Upper lobe of right lung (tissue), 1 donor: ENCODE measurements around the gene NDEL1. TPM values are rescaled to one million over a fixed set of nuclear protein-coding genes. Genes with fewer than 3 reads are reported as not detected.

Experiments
- ATAC-seq: fragments of 200-7000 bp; cut with Tn5 transposase; one replicate; pipeline ENCODE4 v1.9.1; 2020; ENCODE audit warnings: mild to moderate bottlenecking, moderate library complexity
- DNase-seq: peaks from one replicate; pipeline ENCODE4 v3.0.0-alpha.2; 2020
- H3K27ac ChIP-seq: fragments of 200-600 bp; one replicate; pipeline ENCODE4 v1.8.0; 2022
- H3K27me3 ChIP-seq: fragments of 200-600 bp; one replicate; pipeline ENCODE4 v1.8.0; 2022; ENCODE audit warnings: mild to moderate bottlenecking
- H3K36me3 ChIP-seq: fragments of 200-600 bp; one replicate; pipeline ENCODE4 v1.8.0; 2022
- H3K4me1 ChIP-seq: fragments of 200-600 bp; one replicate; pipeline ENCODE4 v1.8.0; 2022
- H3K4me3 ChIP-seq: fragments of 200-600 bp; one replicate; pipeline ENCODE4 v1.8.0; 2022; ENCODE audit warnings: mild to moderate bottlenecking
- H3K9me3 ChIP-seq: fragments of 200-600 bp; one replicate; pipeline ENCODE4 v1.8.0; 2022
- CTCF ChIP-seq: fragments of 200-600 bp; IDR thresholded peaks from one replicate; pipeline ENCODE4 v1.8.0; 2022; ENCODE audit warnings: antibody characterized with exemption
- intact Hi-C: fragments of 100-400 bp; cut with DNase I; formaldehyde crosslinking; loops from one replicate; pipeline ENCODE4 v1.11.0; 2022
- total RNA-seq: library from RNA; stranded (reverse); fragmentation: NEBNext Ultra II Directional; extraction: Animal tissue kit (Norgen Biotek cat#: 25700); gene quantifications from one replicate; pipeline ENCODE4 v1.2.1, GENCODE V29; 2021
- donor health status: DM: no; HTN: yes; CAD: no; lungs with severe emphysema.

Gene NDEL1
- total RNA-seq, 1 donor from 2014 or later, result 80.6 TPM

DNA sequence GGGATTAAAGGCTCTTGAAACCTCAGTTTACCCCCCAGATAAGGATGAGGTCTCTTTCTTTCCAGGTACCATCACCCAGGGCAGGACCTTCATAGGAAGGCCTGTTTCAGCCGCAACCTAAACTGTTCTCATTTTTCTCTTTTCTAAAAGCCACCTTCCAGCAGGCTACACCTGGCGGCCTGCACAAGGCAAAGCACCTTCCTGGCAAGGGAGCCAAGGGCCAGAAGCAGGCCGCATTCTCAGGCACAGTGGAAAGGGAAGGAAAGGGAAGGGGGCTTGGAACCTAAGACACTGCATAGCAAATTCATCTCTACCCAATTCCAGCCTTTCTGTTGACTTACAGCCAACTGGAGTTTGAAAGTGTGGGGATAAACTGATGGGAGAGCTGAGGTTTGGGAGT, 8.9 kb upstream of the NDEL1 start:
- no peaks in the 10 kb centered on the region for H3K27me3 ChIP-seq
- H3K9me3 ChIP-seq, result no peaks in the 10 kb centered on the region
- peaks cover 3% of the 10 kb centered on the region for H3K4me1 ChIP-seq
- ATAC-seq (no peak), DNase-seq (peak; percentile 27)
- intact Hi-C loops, result no loop called here
- H3K36me3 ChIP-seq, result no peaks in the 10 kb centered on the region
- no peak overlapping the region for H3K27ac ChIP-seq
- no peak overlapping the region for H3K4me3 ChIP-seq
- no peak for TF ChIP-seq CTCF

GRCh38 chr17:8430966-8431365, 4.7 kb upstream of the NDEL1 start:
- Histone ChIP-seq H3K27me3 (no peaks in the 10 kb centered on the region), H3K36me3 (no peaks in the 10 kb centered on the region), H3K4me3 (no peak overlapping the region), H3K27ac (peak overlapping the region; percentile 59), H3K9me3 (no peaks in the 10 kb centered on the region), H3K4me1 (peaks cover 3% of the 10 kb centered on the region)
- no peak for TF ChIP-seq CTCF
- DNase-seq (no peak), ATAC-seq (no peak)
- intact Hi-C loops, result no loop called here

DNA sequence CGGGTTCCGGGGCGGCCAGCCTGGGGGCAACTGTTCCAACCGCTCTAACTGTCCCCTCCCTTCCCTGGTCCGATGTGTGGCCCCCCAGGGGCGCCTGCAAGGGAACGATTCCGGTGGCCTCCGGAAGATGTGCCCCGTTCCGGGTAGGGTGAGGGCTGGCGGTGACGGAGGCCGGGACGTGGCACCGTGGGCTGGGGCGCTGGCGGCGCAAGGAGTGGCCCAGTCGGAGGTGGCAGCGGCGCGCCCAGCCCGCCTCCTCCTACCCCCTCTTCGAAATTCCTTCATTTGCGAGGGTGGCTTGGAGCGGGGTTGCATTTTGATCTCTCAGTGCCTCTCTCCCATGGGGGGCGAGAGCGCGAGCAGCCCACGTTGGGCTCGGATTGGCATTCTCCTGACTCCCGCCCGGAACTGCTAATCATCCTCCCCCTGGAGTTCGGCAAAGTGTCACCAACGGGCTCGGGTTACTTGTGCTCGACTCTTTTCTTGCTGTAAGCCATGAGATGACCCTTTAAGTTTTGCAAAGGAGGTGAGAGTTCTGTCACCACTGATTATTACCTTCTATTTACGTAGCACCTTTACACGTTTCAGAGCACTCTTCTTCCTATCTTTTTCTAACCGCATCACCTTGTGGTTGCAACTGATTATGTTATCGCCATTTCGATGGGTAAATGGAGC, 622 bp downstream of the NDEL1 start:
- Histone ChIP-seq H3K4me3 (peak overlapping the region; percentile 89), H3K27ac (peak overlapping the region; percentile 100), H3K27me3 (no peaks in the 10 kb centered on the region), H3K4me1 (peaks cover 19% of the 10 kb centered on the region), H3K9me3 (no peaks in the 10 kb centered on the region), H3K36me3 (peaks cover 20% of the 10 kb centered on the region)
- peak; percentile 87 for ATAC-seq
- intact Hi-C loops, result no loop called here
- peak; percentile 90 for DNase-seq
- TF ChIP-seq CTCF, result no peak

GRCh38 chr17:8436844-8437171, 1.1 kb downstream of the NDEL1 start:
- Histone ChIP-seq H3K27me3 (no peaks in the 10 kb centered on the region), H3K36me3 (peaks cover 20% of the 10 kb centered on the region), H3K9me3 (no peaks in the 10 kb centered on the region), H3K27ac (peak overlapping the region; percentile 100), H3K4me3 (peak overlapping the region; percentile 89), H3K4me1 (peaks cover 23% of the 10 kb centered on the region)
- intact Hi-C loops, result no loop called here
- ATAC-seq (no peak), DNase-seq (no peak)
- no peak for TF ChIP-seq CTCF

DNA sequence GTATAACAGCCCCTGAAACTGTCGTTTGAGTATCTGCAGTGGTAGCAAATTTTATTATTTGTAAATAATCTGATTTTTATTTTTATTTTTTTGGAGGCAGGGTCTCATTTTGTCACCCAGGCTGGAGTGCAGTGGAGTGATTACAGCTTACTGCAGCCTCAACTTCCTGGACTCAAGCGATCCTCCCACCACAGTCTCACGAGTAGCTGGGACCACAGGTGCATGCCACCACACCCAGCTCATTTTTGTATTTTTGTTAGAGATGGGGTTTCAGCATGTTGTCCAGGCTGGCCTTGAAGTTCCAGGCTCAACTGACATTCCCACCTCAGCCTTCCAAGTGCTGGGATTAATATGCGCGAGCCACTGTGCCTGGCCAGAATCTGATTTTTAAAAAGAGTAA, 2.8 kb downstream of the NDEL1 start:
- no peak overlapping the region for H3K4me3 ChIP-seq
- DNase-seq (no peak), ATAC-seq (no peak)
- H3K9me3 ChIP-seq, result no peaks in the 10 kb centered on the region
- TF ChIP-seq CTCF, result no peak
- H3K4me1 ChIP-seq, result peaks cover 25% of the 10 kb centered on the region
- no peaks in the 10 kb centered on the region for H3K27me3 ChIP-seq
- H3K27ac ChIP-seq, result no peak overlapping the region
- intact Hi-C loops, result no loop called here
- peaks cover 20% of the 10 kb centered on the region for H3K36me3 ChIP-seq

- no peak for ATAC-seq
- no peak for TF ChIP-seq CTCF
- no peaks in the 10 kb centered on the region for H3K9me3 ChIP-seq
Observed at GRCh38 chr17:8439681-8440080, 4.0 kb downstream of the NDEL1 start.

More at GRCh38 chr17:8439681-8440080, 4.0 kb downstream of the NDEL1 start:
- no peaks in the 10 kb centered on the region for H3K27me3 ChIP-seq
- peaks cover 28% of the 10 kb centered on the region for H3K4me1 ChIP-seq
- no peak for DNase-seq
- peaks cover 30% of the 10 kb centered on the region for H3K36me3 ChIP-seq
- no peak overlapping the region for H3K27ac ChIP-seq
- H3K4me3 ChIP-seq, result no peak overlapping the region
- intact Hi-C loops, result no loop called here
